ENCODE data around the gene HINFP.
A peak's percentile ranks its signal among the peaks of the same experiment; 100 is the strongest.
"Not testable (repeated sequence)": the region's sequence is repeated elsewhere in the genome, so short reads cannot be mapped to it uniquely, and the experiment has no call there.

HINFP gene

GRCh38 chr11:119160151-119160550 is 38.8 kb downstream of the HINFP start:
- DNase-seq = no peak

GRCh38 chr11:119161871-119162270 is 40.5 kb downstream of the HINFP start:
- no peak for DNase-seq

- no peak for DNase-seq
Measured at GRCh38 chr11:119166368-119167076, 45.1 kb downstream of the HINFP start.

- DNase-seq = not testable (repeated sequence)
Measured at GRCh38 chr11:119167077-119167458, 45.7 kb downstream of the HINFP start.

GRCh38 chr11:119167933-119168332 is 46.6 kb downstream of the HINFP start:
- DNase-seq = no peak

- DNase-seq = peak; percentile 77 to 78
Measured at GRCh38 chr11:119168471-119169281, 47.3 kb downstream of the HINFP start, which contains the start of gene NLRX1. Gene NLRX1, plus strand, starts transcription at chr11:119168725. Its CDS starts 2,679 bp downstream, at chr11:119171404.

- peak in 1 of 2 experiments; percentile 27 for DNase-seq
Measured at GRCh38 chr11:119169282-119169719, 47.9 kb downstream of the HINFP start.

GRCh38 chr11:119172513-119172912 is 51.1 kb downstream of the HINFP start:
- no peak for DNase-seq

GRCh38 chr11:119173453-119173852 is 52.1 kb downstream of the HINFP start:
- no peak for DNase-seq

- DNase-seq = no peak
Measured at GRCh38 chr11:119175493-119176077, 54.2 kb downstream of the HINFP start.

- DNase-seq = no peak
Measured at GRCh38 chr11:119178166-119178680, 56.8 kb downstream of the HINFP start.

- DNase-seq = no peak
Measured at GRCh38 chr11:119179342-119179741, 58.0 kb downstream of the HINFP start.

- DNase-seq = no peak
Measured at GRCh38 chr11:119179983-119180382, 58.6 kb downstream of the HINFP start.

- DNase-seq = no peak
Measured at GRCh38 chr11:119180729-119181676, 59.6 kb downstream of the HINFP start.

GRCh38 chr11:119181677-119182412 is 60.5 kb downstream of the HINFP start:
- DNase-seq = no peak

GRCh38 chr11:119184399-119184798 is 63.0 kb downstream of the HINFP start:
- DNase-seq = not testable (repeated sequence)
